AG10803 (cell line): ENCODE results near the gene SH3BP2.

Experiments
- DNase-seq: peaks from one replicate; pipeline ENCODE4 v3.0.0; 2010; ENCODE audit warnings: low read depth
- H3K4me3 ChIP-seq: 2 replicates; pipeline ENCODE4 v1.5.1; 2011; ENCODE audit warnings: mild to moderate bottlenecking, low read length, control low read depth
- TF ChIP-seq, protein P1 (sequence below): conservative IDR thresholded peaks from 2 replicates; pipeline ENCODE4 v1.5.1; 2011; ENCODE audit warnings: mild to moderate bottlenecking, low read length, control low read depth, inconsistent platforms

The SH3BP2 gene

DNA sequence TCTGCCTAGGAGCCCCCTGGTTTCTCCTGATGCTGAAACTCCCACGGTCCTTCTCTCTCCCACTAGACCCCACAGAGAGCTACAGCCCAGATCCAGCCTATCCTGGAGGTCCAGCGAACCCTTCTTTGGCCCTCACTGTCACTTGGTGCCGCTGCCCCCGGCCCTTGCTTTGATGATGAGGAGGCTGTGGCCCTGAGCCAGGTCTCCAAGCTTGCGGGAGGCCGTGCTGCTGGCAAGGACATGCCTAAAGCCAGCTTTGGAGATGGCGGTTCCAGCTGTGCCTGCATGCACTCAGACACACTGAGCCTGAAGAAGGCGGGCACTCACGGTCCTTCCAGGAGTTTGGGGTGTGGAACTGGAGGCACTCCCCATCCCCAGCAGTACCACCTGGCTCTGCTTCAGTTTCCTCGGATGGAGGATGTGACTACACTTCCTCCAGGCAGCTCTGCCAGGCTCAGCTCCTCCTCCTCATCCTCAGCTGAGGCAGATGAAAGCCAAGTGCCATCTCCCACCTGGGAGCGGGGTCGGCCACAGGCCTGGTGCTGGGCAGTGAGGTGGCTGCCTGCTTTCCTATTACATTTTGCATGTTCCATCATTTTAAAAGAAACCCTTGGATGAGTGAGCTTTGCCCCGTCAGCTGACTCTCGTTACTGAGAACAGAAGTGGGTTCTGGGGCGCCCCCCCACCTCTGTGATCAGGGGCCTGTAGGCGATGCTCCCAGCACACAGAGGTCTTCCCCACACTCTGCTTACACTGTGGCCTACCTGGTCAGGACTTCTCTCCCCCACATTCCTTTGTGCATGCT, 45.8 kb upstream of the SH3BP2 start:
- DNase-seq: no peak
- no peak overlapping the region for H3K4me3 ChIP-seq
- TF ChIP-seq, protein P1, sequence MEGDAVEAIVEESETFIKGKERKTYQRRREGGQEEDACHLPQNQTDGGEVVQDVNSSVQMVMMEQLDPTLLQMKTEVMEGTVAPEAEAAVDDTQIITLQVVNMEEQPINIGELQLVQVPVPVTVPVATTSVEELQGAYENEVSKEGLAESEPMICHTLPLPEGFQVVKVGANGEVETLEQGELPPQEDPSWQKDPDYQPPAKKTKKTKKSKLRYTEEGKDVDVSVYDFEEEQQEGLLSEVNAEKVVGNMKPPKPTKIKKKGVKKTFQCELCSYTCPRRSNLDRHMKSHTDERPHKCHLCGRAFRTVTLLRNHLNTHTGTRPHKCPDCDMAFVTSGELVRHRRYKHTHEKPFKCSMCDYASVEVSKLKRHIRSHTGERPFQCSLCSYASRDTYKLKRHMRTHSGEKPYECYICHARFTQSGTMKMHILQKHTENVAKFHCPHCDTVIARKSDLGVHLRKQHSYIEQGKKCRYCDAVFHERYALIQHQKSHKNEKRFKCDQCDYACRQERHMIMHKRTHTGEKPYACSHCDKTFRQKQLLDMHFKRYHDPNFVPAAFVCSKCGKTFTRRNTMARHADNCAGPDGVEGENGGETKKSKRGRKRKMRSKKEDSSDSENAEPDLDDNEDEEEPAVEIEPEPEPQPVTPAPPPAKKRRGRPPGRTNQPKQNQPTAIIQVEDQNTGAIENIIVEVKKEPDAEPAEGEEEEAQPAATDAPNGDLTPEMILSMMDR: no peak

DNA sequence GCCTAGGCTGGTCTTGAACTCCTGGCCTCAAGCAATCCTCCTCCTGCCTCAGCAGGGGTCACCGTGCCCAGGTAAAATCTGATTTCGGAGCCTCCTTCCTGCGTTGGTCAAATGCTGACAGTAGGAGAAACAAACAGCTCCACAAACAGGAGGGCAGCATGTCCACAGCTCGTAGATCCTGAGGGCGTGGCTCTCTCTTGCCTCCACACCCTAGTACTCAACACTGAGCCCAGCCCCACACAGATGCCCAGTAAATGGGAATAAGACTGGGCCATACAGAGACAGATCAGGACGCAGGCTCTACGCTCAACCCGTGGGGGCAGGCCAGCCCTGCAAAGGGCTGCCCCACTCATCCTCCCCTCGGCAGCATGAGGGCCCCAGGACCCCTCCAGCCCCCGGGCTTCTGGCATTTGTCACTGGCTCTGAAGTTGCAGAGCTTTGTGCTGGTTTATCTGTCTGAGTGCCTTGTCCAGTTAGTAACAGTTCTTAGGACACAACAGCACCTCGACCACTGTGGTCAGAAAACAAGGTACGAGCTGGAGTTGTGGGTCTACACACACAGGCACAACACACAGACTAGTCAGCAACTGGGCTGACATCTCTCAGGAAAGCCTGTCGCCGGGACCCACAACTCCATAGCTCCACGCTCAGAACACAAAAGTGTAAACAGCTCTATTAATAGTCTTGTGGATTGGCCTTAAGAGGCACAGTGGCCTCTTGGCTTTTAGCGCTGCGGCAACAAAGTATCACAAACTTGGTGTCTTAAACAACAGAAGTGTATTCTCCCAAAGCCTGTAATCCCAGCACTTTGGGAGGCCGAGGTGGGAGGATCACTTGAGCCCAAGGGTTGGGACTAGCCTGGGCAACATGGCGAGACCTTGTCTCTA, 41.9 kb upstream of the SH3BP2 start:
- no peak for DNase-seq
- TF ChIP-seq, protein P1: no peak
- no peak overlapping the region for H3K4me3 ChIP-seq

- no peak overlapping the region for H3K4me3 ChIP-seq
- DNase-seq: no peak
- TF ChIP-seq, protein P1: no peak
Observed at GRCh38 chr4:2753436-2753835, 39.4 kb upstream of the SH3BP2 start.

- TF ChIP-seq, protein P1: no peak
- DNase-seq: no peak
- H3K4me3 ChIP-seq: peak overlapping the region; percentile 76
Observed at GRCh38 chr4:2754848-2755819, 37.8 kb upstream of the SH3BP2 start.

DNA sequence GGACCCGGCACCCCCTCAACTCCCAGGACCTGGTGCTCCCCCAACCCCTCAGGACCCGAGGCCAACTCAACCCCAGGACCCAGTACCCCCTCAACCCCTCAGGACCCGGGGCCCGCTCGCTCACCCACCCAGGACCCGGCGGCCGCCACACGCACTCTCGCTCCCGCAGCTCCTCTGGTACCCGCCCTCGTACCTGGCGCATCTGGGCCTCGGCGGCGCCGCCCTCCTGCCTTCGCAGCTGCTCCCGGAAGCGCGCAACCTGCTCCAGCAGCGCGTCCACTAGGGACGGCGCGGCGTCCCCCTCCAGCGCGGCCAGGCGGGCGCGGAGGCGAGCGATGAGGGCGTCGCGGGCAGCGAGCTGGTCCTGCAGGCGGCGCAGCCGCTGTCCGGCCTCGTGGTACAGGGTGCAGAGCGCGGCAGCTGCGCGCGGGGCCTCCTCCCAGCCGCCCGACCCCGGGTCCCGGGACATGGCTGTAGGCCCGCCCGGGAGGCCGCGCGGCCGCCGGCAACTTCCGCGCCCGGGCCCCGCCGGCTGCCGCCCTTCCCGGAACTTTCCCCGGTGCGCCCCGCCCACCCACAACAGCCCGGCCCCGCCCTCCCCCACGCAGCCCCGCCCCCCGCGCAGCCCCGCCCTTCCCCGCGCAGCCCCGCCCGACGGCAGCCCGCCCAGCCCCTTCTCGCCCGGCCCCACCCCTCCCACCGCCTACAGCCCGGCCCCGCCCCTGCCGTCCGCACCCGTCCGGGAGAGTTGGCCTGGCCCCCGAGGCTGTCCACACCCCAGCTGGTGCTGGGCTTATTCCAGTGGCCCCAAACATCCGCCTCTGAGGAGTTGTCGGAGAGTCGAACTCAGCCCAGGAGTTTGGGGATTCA, 36.8 kb upstream of the SH3BP2 start, which contains the start of gene TNIP2:
TSS of gene TNIP2 (minus strand) at position 516 of the 870 bp plus-strand sequence. CDS start at position 469, 47 bp downstream.
- DNase-seq: peak; percentile 81
- H3K4me3 ChIP-seq: peak within 1 kb of the TSS; percentile 76
- TF ChIP-seq, protein P1: peak; percentile 10; the same call in 1 of the 2 replicates
